Transverse colon (tissue), 4 donors: ENCODE results near the gene CIAO1. TPM values are rescaled to one million over a fixed set of nuclear protein-coding genes. Genes with fewer than 3 reads are reported as not detected.
"Not testable (repeated sequence)": the region's sequence is repeated elsewhere in the genome, so short reads cannot be mapped to it uniquely, and the experiment has no call there.

ENCODE experiments used
- DNase-seq: peaks from one replicate; pipeline ENCODE4 v3.0.0-alpha.2; 2019
- H3K27ac ChIP-seq, 4 donors: fragments of 200-600 bp; sonication (generic); 2 replicates each; pipeline ENCODE4 v1.5.1; 2016 to 2018; ENCODE audit warnings: inconsistent platforms in 4 of 4
- H3K27me3 ChIP-seq: fragments of 200-600 bp; sonication (generic); 2 replicates; pipeline ENCODE4 v1.5.1; 2017; ENCODE audit warnings: inconsistent platforms
- H3K36me3 ChIP-seq, 4 donors: fragments of 200-600 bp; sonication (generic); 2 replicates each; pipeline ENCODE4 v1.5.1; 2017 to 2019; ENCODE audit warnings: inconsistent platforms in 4 of 4
- H3K4me1 ChIP-seq, 4 donors: fragments of 200-600 bp; sonication (generic); 2 replicates each; pipeline ENCODE4 v1.5.1; 2017 to 2020; ENCODE audit warnings: inconsistent platforms in 4 of 4
- H3K4me3 ChIP-seq, 4 donors: fragments of 200-600 bp; sonication (generic); 1 replicate in 1 of 4; 2 replicates in 3 of 4; pipeline versions ENCODE4 v1.5.1 to v1.6.1; 2017 to 2019; ENCODE audit warnings: inconsistent platforms in 4 of 4
- H3K9me3 ChIP-seq, 2 donors: fragments of 200-600 bp; sonication (generic); 2 replicates each; pipeline ENCODE4 v1.5.1; 2017 to 2019; ENCODE audit warnings: inconsistent platforms in 2 of 2
- CTCF ChIP-seq, 5 experiments: fragments of 200-600 bp in 3 of 5; fragments of 450-650 bp in 2 of 5; sonication (generic) in 3 of 5; IDR thresholded peaks; 1 replicate in 2 of 5; 2 replicates in 3 of 5; pipeline ENCODE4 v1.5.1; 2016 to 2017; ENCODE audit warnings: antibody characterized with exemption in 5 of 5, inconsistent platforms in 3 of 5, mild to moderate bottlenecking in 2 of 5, moderate library complexity in 1 of 5
- EP300 ChIP-seq: sonication (generic); formaldehyde crosslinking; IDR thresholded peaks from one replicate; pipeline ENCODE4 v1.6.1; 2017; ENCODE audit warnings: antibody characterized with exemption, low read depth
- POLR2A ChIP-seq: fragments of 450-650 bp; IDR thresholded peaks from one replicate; pipeline ENCODE4 v1.6.1; 2016; ENCODE audit warnings: antibody characterized with exemption, mild to moderate bottlenecking, moderate library complexity
- POLR2AphosphoS5 ChIP-seq, 3 donors: sonication (generic); formaldehyde crosslinking; IDR thresholded peaks; one replicate each; pipeline ENCODE4 v1.6.1; 2016; ENCODE audit warnings: antibody characterized with exemption in 3 of 3
- WGBS, 2 donors: methylation state at CpG; one replicate each; pipeline ENCODE4 v1.1.5; 2018; ENCODE audit warnings: low coverage in 1 of 2; 5-methylcytosine and 5-hydroxymethylcytosine counted together
- in situ Hi-C, 4 donors: fragments of 200-750 bp; cut with MboI; loops; one replicate each; pipeline versions ENCODE4 v1.15.0 to v1.15.1; 2017; ENCODE audit warnings: low sequenced_read_pairs in 3 of 4, low pct_ligation_motif_present in 1 of 4, low pct_unique_long_range_greater_than_20kb in 1 of 4
- intact Hi-C: fragments of 100-400 bp; cut with DNase I; formaldehyde crosslinking; loops from one replicate; pipeline ENCODE4 v1.15.1; 2023; ENCODE audit warnings: low total_unique reads
- total RNA-seq, 4 donors: library from RNA; depleted of rRNA; stranded (reverse); fragments of >200 nt; gene quantifications; one replicate each; pipeline ENCODE4 v1.1.0, GENCODE V29; 2016

CIAO1 gene
- total RNA-seq, 4 donors from 2014 or later: 114 to 220 (median 143) TPM

GRCh38 chr2:96256611-96257113, 9.4 kb upstream of the CIAO1 start:
- TF ChIP-seq POLR2AphosphoS5 (IDR thresholded peaks at IDR 0.05): no peak
- TF ChIP-seq CTCF (IDR thresholded peaks at IDR 0.05): no peak
- TF ChIP-seq EP300: no peak
- TF ChIP-seq POLR2A: no peak
- in situ Hi-C loops (loop anchor here in 1 of 4 donors (25.0 kb wide), 1 partner anchor 244 kb away; no protein-coding TSS in a partner anchor), intact Hi-C loops (no loop called here)
- H3K4me1 ChIP-seq: peaks cover 28 to 48% (median 40%) of the 10 kb centered on the region in 4 donors
- no peak for DNase-seq
- no peaks in the 10 kb centered on the region for H3K9me3 ChIP-seq
- no peak overlapping the region for H3K4me3 ChIP-seq
- 72 to 86% methylated on average over 5 to 6 of the region's 6 CpGs for WGBS, 2 donors
- H3K36me3 ChIP-seq: peaks cover 0 to 39% (median 12%) of the 10 kb centered on the region in 4 donors
- peak overlapping the region; percentile 40 to 89 (median 58) for H3K27ac ChIP-seq
- H3K27me3 ChIP-seq: no peaks in the 10 kb centered on the region

DNA sequence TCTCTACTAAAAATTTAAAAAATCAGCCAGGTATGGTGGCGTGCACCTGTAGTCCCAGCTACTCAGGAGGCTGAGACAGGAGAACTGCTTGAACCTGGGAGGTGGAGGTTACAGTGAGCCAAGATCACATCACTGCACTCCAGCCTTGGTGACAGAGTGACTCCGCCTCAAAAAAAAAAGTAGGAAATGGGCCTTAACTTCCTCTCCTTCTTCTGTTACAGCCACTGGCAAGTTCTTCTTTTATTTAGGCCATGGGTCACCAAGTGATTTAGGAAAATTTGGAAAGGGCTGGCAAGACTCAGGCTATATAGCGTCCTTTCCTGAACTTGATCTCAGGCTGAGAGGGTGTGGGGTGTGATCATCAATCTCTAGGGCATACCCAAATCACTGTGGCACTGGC, 8.3 kb upstream of the CIAO1 start:
- H3K9me3 ChIP-seq, DNase-seq, H3K4me3 ChIP-seq, H3K27me3 ChIP-seq, intact Hi-C loops: not testable (repeated sequence)
- in situ Hi-C loops: loop anchor here in 1 of 4 donors (25.0 kb wide), 1 partner anchor 245 kb away; no protein-coding TSS in a partner anchor
- WGBS, 2 donors: 94 to 100% methylated on average over 1 to 3 of the region's 3 CpGs
- Histone ChIP-seq H3K4me1 (peaks cover 32 to 59% (median 45%) of the 10 kb centered on the region in 4 donors), H3K36me3 (peaks cover 0 to 29% (median 12%) of the 10 kb centered on the region in 4 donors), H3K27ac (peak overlapping the region; percentile 62 to 89 (median 88))

- WGBS, 2 donors: 79 to 100% methylated on average over 1 to 7 of the region's 7 CpGs
- Histone ChIP-seq H3K4me1 (peaks cover 32 to 64% (median 45%) of the 10 kb centered on the region in 4 donors), H3K4me3 (no peak overlapping the region), H3K9me3 (no peaks in the 10 kb centered on the region), H3K27ac (peak overlapping the region; percentile 62 to 89 (median 88)), H3K27me3 (no peaks in the 10 kb centered on the region), H3K36me3 (peaks cover 0 to 24% (median 8%) of the 10 kb centered on the region in 4 donors)
- intact Hi-C loops: no loop called here
- DNase-seq: no peak
- in situ Hi-C loops: loop anchor here in 1 of 4 donors (25.0 kb wide), 1 partner anchor 246 kb away; no protein-coding TSS in a partner anchor
- TF ChIP-seq CTCF (IDR thresholded peaks at IDR 0.05) (no peak), EP300 (no peak)
Observed at GRCh38 chr2:96258166-96259022, 7.6 kb upstream of the CIAO1 start.

DNA sequence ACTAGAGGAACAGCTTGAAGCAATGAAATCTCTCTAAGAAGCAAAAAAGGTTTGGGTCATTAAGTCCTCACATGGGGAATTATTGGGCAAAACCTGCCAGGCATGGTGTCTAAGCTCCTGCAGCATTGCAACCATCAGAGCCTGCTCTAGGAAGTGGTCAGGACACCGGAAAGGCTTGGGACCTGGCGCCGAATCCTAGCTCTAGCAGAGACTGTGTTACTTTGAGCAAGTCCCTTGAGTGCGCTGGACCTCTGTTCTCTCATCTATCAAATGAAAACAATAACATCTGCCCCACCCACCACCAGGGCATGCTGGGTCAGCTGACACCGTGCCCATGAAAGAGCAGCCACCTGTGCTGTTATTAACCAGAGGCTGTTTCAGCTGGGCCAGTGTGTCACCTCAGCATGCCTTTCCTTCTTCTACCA, 6.5 kb upstream of the CIAO1 start:
- TF ChIP-seq EP300 (no peak), CTCF (IDR thresholded peaks at IDR 0.05) (peak in 1 of 5 experiments; percentile 7), POLR2AphosphoS5 (IDR thresholded peaks at IDR 0.05) (peak; percentile 45 to 72 (median 50)), POLR2A (peak; percentile 44)
- Histone ChIP-seq H3K27ac (peak overlapping the region; percentile 88 to 90 (median 88)), H3K36me3 (peaks cover 0 to 16% (median 3%) of the 10 kb centered on the region in 4 donors), H3K4me1 (peaks cover 43 to 75% (median 54%) of the 10 kb centered on the region in 4 donors), H3K27me3 (no peaks in the 10 kb centered on the region), H3K4me3 (no peak overlapping the region), H3K9me3 (no peaks in the 10 kb centered on the region)
- WGBS, 2 donors: 20 to 41% methylated on average over 1 to 5 of the region's 5 CpGs
- intact Hi-C loops: no loop called here
- DNase-seq: peak; percentile 80
- in situ Hi-C loops: loop anchor here in 1 of 4 donors (25.0 kb wide), 1 partner anchor 247 kb away; no protein-coding TSS in a partner anchor
